IMR-90 (cell line): ENCODE results near the gene NBEA. TPM values are rescaled to one million over a fixed set of nuclear protein-coding genes. Genes with fewer than 3 reads are reported as not detected.

Experiments used
- ATAC-seq: fragments of 200-7000 bp; cut with Tn5 transposase; 2 replicates; pipeline ENCODE4 v1.9.1; 2020; ENCODE audit warnings: low read depth, mild to moderate bottlenecking, moderate library complexity
- BruUV-seq: library from RNA; stranded (reverse); fragments of 400-500 nt; replicated peaks from 2 replicates; lab custom pipeline; 2021; lab: Mats Ljungman, UMichigan
- CTCF ChIA-PET: fragments of 300-600 bp; formaldehyde crosslinking; extraction: SDS; loops from one replicate; lab custom pipeline; 2021; ENCODE audit warnings: antibody characterized with exemption; lab: Yijun Ruan, JAX
- POLR2A ChIA-PET: fragments of 300-600 bp; sonication (Branson Sonifier 250); formaldehyde crosslinking; loops from one replicate; lab custom pipeline; 2022; ENCODE audit warnings: antibody characterized with exemption; ENCODE audit not compliant: unreplicated experiment; lab: Charles Lee
- DNase-seq: peaks from one replicate; pipeline ENCODE4 v3.0.0; 2013
- H2AFZ ChIP-seq: replicated peaks from 2 replicates; pipeline ENCODE3; 2013; ENCODE audit warnings: low read length, mild to moderate bottlenecking; ENCODE audit not compliant: poor library complexity
- H2AK5ac ChIP-seq: 2 replicates; pipeline ENCODE4 v1.6.1; 2013; ENCODE audit warnings: low read depth, low read length, inconsistent platforms
- H2AK9ac ChIP-seq: replicated peaks from 2 replicates; pipeline ENCODE3; 2013; ENCODE audit warnings: mild to moderate bottlenecking, low read depth, low read length, moderate library complexity; ENCODE audit not compliant: poor library complexity
- H2BK120ac ChIP-seq: 2 replicates; pipeline ENCODE4 v1.6.1; 2013; ENCODE audit warnings: low read depth, low read length, inconsistent platforms
- H2BK15ac ChIP-seq: 3 replicates; pipeline ENCODE4 v1.6.1; 2013; ENCODE audit warnings: low read depth, low read length, inconsistent platforms
- H2BK20ac ChIP-seq: 2 replicates; pipeline ENCODE4 v1.6.1; 2013; ENCODE audit warnings: low read depth, mild to moderate bottlenecking, inconsistent platforms, low read length, moderate library complexity
- H2BK5ac ChIP-seq: 2 replicates; pipeline ENCODE4 v1.6.1; 2013; ENCODE audit warnings: mild to moderate bottlenecking, low read depth, low read length, inconsistent platforms; ENCODE audit not compliant: poor library complexity, severe bottlenecking
- H3K14ac ChIP-seq: replicated peaks from 2 replicates; pipeline ENCODE4 v1.6.1; 2013; ENCODE audit warnings: low read depth, low read length, inconsistent platforms
- H3K18ac ChIP-seq: 2 replicates; pipeline ENCODE4 v1.6.1; 2013; ENCODE audit warnings: low read depth, low read length, control low read depth
- H3K23ac ChIP-seq: 2 replicates; pipeline ENCODE4 v1.6.1; 2013; ENCODE audit warnings: low read depth, low read length, inconsistent platforms
- H3K27ac ChIP-seq: 2 replicates; pipeline ENCODE4 v1.5.1; 2013; ENCODE audit warnings: mild to moderate bottlenecking, control low read depth, low read length; ENCODE audit not compliant: insufficient read depth
- H3K27me3 ChIP-seq: 2 replicates; pipeline ENCODE4 v1.6.1; 2013; ENCODE audit warnings: low read length; ENCODE audit not compliant: control insufficient read depth, insufficient read depth
- H3K36me3 ChIP-seq: 2 replicates; pipeline ENCODE4 v1.6.1; 2013; ENCODE audit warnings: low read length, mixed read lengths; ENCODE audit not compliant: control insufficient read depth, insufficient read depth
- H3K4ac ChIP-seq: 2 replicates; pipeline ENCODE4 v1.6.1; 2013; ENCODE audit warnings: low read depth, low read length, inconsistent platforms
- H3K4me1 ChIP-seq: 2 replicates; pipeline ENCODE4 v1.6.1; 2013; ENCODE audit warnings: low read length, mixed read lengths; ENCODE audit not compliant: control insufficient read depth, insufficient read depth
- H3K4me2 ChIP-seq: 2 replicates; pipeline ENCODE4 v1.6.1; 2013; ENCODE audit warnings: low read depth, mild to moderate bottlenecking, control low read depth, low read length, moderate library complexity
- H3K4me3 ChIP-seq: 2 replicates; pipeline ENCODE4 v1.5.1; 2013; ENCODE audit warnings: low read depth, mild to moderate bottlenecking, control low read depth, low read length, moderate library complexity; ENCODE audit not compliant: insufficient read depth
- H3K56ac ChIP-seq: 2 replicates; pipeline ENCODE4 v1.6.1; 2013; ENCODE audit warnings: low read length, inconsistent platforms; ENCODE audit not compliant: insufficient read depth; ENCODE audit errors: extremely low read depth
- H3K79me1 ChIP-seq, 2 experiments: 2 replicates each; pipeline ENCODE4 v1.6.1; 2013; ENCODE audit warnings: low read length in 2 of 2, inconsistent platforms in 1 of 2, low read depth in 1 of 2
- H3K9ac ChIP-seq: 2 replicates; pipeline ENCODE4 v1.6.1; 2013; ENCODE audit warnings: low read depth, low read length, control low read depth
- H3K9me1 ChIP-seq: 2 replicates; pipeline ENCODE4 v1.6.1; 2013; ENCODE audit warnings: low read length, inconsistent platforms; ENCODE audit not compliant: insufficient read depth
- H3K9me3 ChIP-seq: 2 replicates; pipeline ENCODE4 v1.6.1; 2013; ENCODE audit warnings: low read length; ENCODE audit not compliant: control insufficient read depth, insufficient read depth
- H4K20me1 ChIP-seq: 2 replicates; pipeline ENCODE4 v1.6.1; 2013; ENCODE audit warnings: low read length, inconsistent platforms; ENCODE audit not compliant: insufficient read depth
- H4K5ac ChIP-seq: 2 replicates; pipeline ENCODE4 v1.6.1; 2013; ENCODE audit warnings: mild to moderate bottlenecking, low read depth, low read length, control low read depth
- H4K8ac ChIP-seq, 2 experiments: 2 replicates each; pipeline ENCODE4 v1.6.1; 2013; ENCODE audit warnings: low read depth in 2 of 2, low read length in 2 of 2, control low read depth in 1 of 2, inconsistent platforms in 1 of 2
- H4K91ac ChIP-seq: 2 replicates; pipeline ENCODE4 v1.6.1; 2013; ENCODE audit warnings: low read depth, low read length, inconsistent platforms; ENCODE audit not compliant: insufficient read depth
- BHLHE40 ChIP-seq: fragments of 150-350 bp; IDR thresholded peaks from 2 replicates; pipeline ENCODE4 v1.6.1; 2016; ENCODE audit warnings: mild to moderate bottlenecking, low read depth, low read length
- CEBPB ChIP-seq: IDR thresholded peaks from 2 replicates; pipeline ENCODE4 v1.6.1; 2012; ENCODE audit warnings: low read depth, low read length, improper control_type of control experiment
- CHD1 ChIP-seq: IDR thresholded peaks from 2 replicates; pipeline ENCODE4 v1.6.1; 2012; ENCODE audit warnings: low read depth, low read length, improper control_type of control experiment
- FOS ChIP-seq: fragments of 150-350 bp; IDR thresholded peaks from 2 replicates; pipeline ENCODE4 v1.6.1; 2016; ENCODE audit warnings: low read depth, low read length
- MAFK ChIP-seq: IDR thresholded peaks from 2 replicates; pipeline ENCODE4 v1.6.1; 2012; ENCODE audit warnings: low read depth, low read length, improper control_type of control experiment
- MAZ ChIP-seq: IDR thresholded peaks from 2 replicates; pipeline ENCODE4 v1.6.1; 2012; ENCODE audit warnings: low read depth, mild to moderate bottlenecking, low read length, improper control_type of control experiment, moderate library complexity, borderline replicate concordance
- MXI1 ChIP-seq: IDR thresholded peaks from 2 replicates; pipeline ENCODE4 v1.6.1; 2012; ENCODE audit warnings: low read depth, mild to moderate bottlenecking, low read length, moderate library complexity, borderline replicate concordance
- NFE2L2 ChIP-seq: fragments of 150-350 bp; IDR thresholded peaks from 2 replicates; pipeline ENCODE4 v1.6.1; 2016; ENCODE audit warnings: low read depth, mild to moderate bottlenecking, low read length
- POLR2A ChIP-seq: IDR thresholded peaks from 2 replicates; pipeline ENCODE4 v1.6.1; 2012; ENCODE audit warnings: mild to moderate bottlenecking, low read depth, low read length
- RAD21 ChIP-seq: IDR thresholded peaks from 2 replicates; pipeline ENCODE4 v1.6.1; 2012; ENCODE audit warnings: low read length, improper control_type of control experiment
- RCOR1 ChIP-seq: IDR thresholded peaks from 2 replicates; pipeline ENCODE4 v1.6.1; 2012; ENCODE audit warnings: mild to moderate bottlenecking, low read length, improper control_type of control experiment; ENCODE audit not compliant: insufficient replicate concordance
- RFX5 ChIP-seq: IDR thresholded peaks from 2 replicates; pipeline ENCODE4 v1.8.0; 2012; ENCODE audit warnings: low read depth, mild to moderate bottlenecking, low read length, moderate library complexity
- SMC3 ChIP-seq: fragments of 150-350 bp; IDR thresholded peaks from 2 replicates; pipeline ENCODE4 v1.6.1; 2016; ENCODE audit warnings: low read depth, mild to moderate bottlenecking, antibody characterized with exemption, low read length, moderate library complexity
- WGBS, 2 experiments: methylation state at CpG; one replicate each; pipeline versions ENCODE4 v1.1.5 to v1.1.7; 2013; ENCODE audit warnings: missing lambda C conversion rate in 2 of 2; ENCODE audit not compliant: insufficient read length in 1 of 2; ENCODE audit errors: extremely low coverage in 2 of 2; 5-methylcytosine and 5-hydroxymethylcytosine counted together
- dilution Hi-C: fragments of 300-500 bp; cut with HindIII; formaldehyde crosslinking; loops from one replicate; pipeline ENCODE4 v1.14.3; 2018; ENCODE audit warnings: low sequenced_read_pairs; ENCODE audit not compliant: unreplicated experiment
- in situ Hi-C: fragments of 300-500 bp; cut with MboI; formaldehyde crosslinking; loops from 3 replicates; pipeline ENCODE4 v1.14.3; 2019; ENCODE audit warnings: low sequenced_read_pairs, inconsistent platforms, mixed read lengths
- intact Hi-C: fragments of 100-400 bp; cut with micrococcal nuclease; formaldehyde crosslinking; loops from 2 replicates; pipeline ENCODE4 v1.10.0; 2022
- polyA plus RNA-seq, 3 experiments: library from polyadenylated mRNA; depleted of rRNA; stranded (reverse); fragments of >200 nt; gene quantifications; 2 replicates each; pipeline ENCODE4 v1.2.3, GENCODE V29; 2012; ENCODE audit warnings: low replicate concordance in 1 of 3
- total RNA-seq: library from RNA; depleted of rRNA; stranded (reverse); fragments of >200 nt; gene quantifications from 2 replicates; pipeline ENCODE4 v1.2.3, GENCODE V29; 2012
- TF ChIP-seq, protein P1 (sequence below): fragments of 150-350 bp; IDR thresholded peaks from 2 replicates; pipeline ENCODE4 v1.6.1; 2017; ENCODE audit warnings: mild to moderate bottlenecking, antibody characterized with exemption, low read length, low read depth
- TF ChIP-seq, protein P2 (sequence below): fragments of 150-350 bp; IDR thresholded peaks from 2 replicates; pipeline ENCODE4 v1.6.1; 2016; ENCODE audit warnings: low read depth, mild to moderate bottlenecking, low read length, moderate library complexity, borderline replicate concordance
- TF ChIP-seq, protein P3 (sequence below): conservative IDR thresholded peaks from 2 replicates; pipeline ENCODE4 v1.5.1; 2012; ENCODE audit warnings: mild to moderate bottlenecking, low read depth, low read length, improper control_type of control experiment

NBEA gene
- total and polyA plus RNA-seq, 2 of the 4 experiments (the other 2 are of a cell fraction), result 0.82 to 2.2 TPM

GRCh38 chr13:34990399-34991214 lies 48.5 kb downstream of the NBEA start:
- H3K27me3 ChIP-seq, result no peaks in the 10 kb centered on the region
- H4K5ac ChIP-seq, result no peak overlapping the region
- ChIA-PET POLR2A (no interaction called here), CTCF (no interaction called here)
- ATAC-seq (no peak), DNase-seq (no peak)
- H4K20me1 ChIP-seq, result no peaks in the 10 kb centered on the region
- 60% methylated on average over 1 of the region's 1 CpG; no CpG with 5 or more reads in 1 of the 2 experiments for WGBS, 2 experiments
- TF ChIP-seq, protein P1, sequence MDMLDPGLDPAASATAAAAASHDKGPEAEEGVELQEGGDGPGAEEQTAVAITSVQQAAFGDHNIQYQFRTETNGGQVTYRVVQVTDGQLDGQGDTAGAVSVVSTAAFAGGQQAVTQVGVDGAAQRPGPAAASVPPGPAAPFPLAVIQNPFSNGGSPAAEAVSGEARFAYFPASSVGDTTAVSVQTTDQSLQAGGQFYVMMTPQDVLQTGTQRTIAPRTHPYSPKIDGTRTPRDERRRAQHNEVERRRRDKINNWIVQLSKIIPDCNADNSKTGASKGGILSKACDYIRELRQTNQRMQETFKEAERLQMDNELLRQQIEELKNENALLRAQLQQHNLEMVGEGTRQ, result no peak
- TF ChIP-seq FOS, result no peak
- no peak for TF ChIP-seq POLR2A
- TF ChIP-seq BHLHE40, result no peak
- TF ChIP-seq RFX5, result no peak
- TF ChIP-seq, protein P2, sequence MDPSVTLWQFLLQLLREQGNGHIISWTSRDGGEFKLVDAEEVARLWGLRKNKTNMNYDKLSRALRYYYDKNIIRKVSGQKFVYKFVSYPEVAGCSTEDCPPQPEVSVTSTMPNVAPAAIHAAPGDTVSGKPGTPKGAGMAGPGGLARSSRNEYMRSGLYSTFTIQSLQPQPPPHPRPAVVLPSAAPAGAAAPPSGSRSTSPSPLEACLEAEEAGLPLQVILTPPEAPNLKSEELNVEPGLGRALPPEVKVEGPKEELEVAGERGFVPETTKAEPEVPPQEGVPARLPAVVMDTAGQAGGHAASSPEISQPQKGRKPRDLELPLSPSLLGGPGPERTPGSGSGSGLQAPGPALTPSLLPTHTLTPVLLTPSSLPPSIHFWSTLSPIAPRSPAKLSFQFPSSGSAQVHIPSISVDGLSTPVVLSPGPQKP, result no peak
- no peak for TF ChIP-seq CEBPB
- TF ChIP-seq SMC3, result no peak
- TF ChIP-seq MAZ, result no peak
- TF ChIP-seq RCOR1, result no peak
- TF ChIP-seq MAFK, result no peak
- no peak for TF ChIP-seq RAD21
- TF ChIP-seq CHD1, result no peak
- TF ChIP-seq, protein P3, sequence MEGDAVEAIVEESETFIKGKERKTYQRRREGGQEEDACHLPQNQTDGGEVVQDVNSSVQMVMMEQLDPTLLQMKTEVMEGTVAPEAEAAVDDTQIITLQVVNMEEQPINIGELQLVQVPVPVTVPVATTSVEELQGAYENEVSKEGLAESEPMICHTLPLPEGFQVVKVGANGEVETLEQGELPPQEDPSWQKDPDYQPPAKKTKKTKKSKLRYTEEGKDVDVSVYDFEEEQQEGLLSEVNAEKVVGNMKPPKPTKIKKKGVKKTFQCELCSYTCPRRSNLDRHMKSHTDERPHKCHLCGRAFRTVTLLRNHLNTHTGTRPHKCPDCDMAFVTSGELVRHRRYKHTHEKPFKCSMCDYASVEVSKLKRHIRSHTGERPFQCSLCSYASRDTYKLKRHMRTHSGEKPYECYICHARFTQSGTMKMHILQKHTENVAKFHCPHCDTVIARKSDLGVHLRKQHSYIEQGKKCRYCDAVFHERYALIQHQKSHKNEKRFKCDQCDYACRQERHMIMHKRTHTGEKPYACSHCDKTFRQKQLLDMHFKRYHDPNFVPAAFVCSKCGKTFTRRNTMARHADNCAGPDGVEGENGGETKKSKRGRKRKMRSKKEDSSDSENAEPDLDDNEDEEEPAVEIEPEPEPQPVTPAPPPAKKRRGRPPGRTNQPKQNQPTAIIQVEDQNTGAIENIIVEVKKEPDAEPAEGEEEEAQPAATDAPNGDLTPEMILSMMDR, result no peak
- TF ChIP-seq MXI1, result no peak
- TF ChIP-seq NFE2L2, result no peak
- H3K4me1 ChIP-seq, result no peaks in the 10 kb centered on the region
- intact Hi-C loops, result no loop called here
- no peak overlapping the region for H3K18ac ChIP-seq
- H2BK120ac ChIP-seq, result no peak overlapping the region
- H3K23ac ChIP-seq, result no peak overlapping the region
- H3K36me3 ChIP-seq, result no peaks in the 10 kb centered on the region
- H3K4me2 ChIP-seq, result no peak overlapping the region
- H2AFZ ChIP-seq, result no peak overlapping the region
- peaks cover 8% of the 10 kb centered on the region for H3K9me3 ChIP-seq
- H3K27ac ChIP-seq, result no peak overlapping the region
- no peak overlapping the region for H3K9ac ChIP-seq
- H3K56ac ChIP-seq, result no peak overlapping the region
- dilution Hi-C loops, result no loop called here
- no peaks in the 10 kb centered on the region for H3K79me1 ChIP-seq
- no peak overlapping the region for H2AK9ac ChIP-seq
- no peak overlapping the region for H3K4ac ChIP-seq
- no peak overlapping the region for H2BK15ac ChIP-seq
- BruUV-seq, result no TSS peak
- H2AK5ac ChIP-seq, result no peak overlapping the region
- no peaks in the 10 kb centered on the region for H3K9me1 ChIP-seq
- in situ Hi-C loops, result no loop called here
- no peak overlapping the region for H2BK20ac ChIP-seq
- no peak overlapping the region for H4K91ac ChIP-seq
- H4K8ac ChIP-seq, result no peak overlapping the region
- no peak overlapping the region for H3K14ac ChIP-seq
- H2BK5ac ChIP-seq, result no peak overlapping the region
- H3K4me3 ChIP-seq, result no peak overlapping the region
